MM.1S (cell line): ENCODE results near the gene TTC27.

Experiments
- EZH2phosphoT487 ChIP-seq: fragments of 300-600 bp; sonication (generic); IDR thresholded peaks from 2 replicates; pipeline ENCODE4 v1.6.1; 2018; ENCODE audit warnings: antibody characterized with exemption, low read length
- TF ChIP-seq, protein P1 (sequence below): fragments of 300-600 bp; sonication (generic); IDR thresholded peaks from 2 replicates; pipeline ENCODE4 v1.5.1; 2016; ENCODE audit warnings: antibody characterized with exemption, low read length, mixed read lengths

DNA sequence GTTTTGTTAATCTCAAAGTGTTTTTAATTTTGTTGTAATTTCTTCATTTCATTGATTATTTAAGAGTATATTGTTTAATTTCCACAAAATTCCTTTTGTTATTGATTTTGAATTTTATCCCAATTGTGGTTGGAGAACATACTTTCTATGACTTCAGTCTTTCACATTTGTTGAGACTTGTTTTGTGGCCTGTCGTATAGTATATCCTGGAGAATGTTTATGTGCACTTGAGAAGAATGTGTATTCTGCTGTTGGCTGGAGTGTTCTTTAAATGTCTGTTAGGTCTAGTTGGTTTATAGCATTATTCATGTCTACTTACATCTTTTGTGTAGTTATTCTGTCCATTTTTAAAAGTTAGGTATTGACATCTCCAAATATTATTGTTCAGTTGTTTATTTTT is 120.3 kb downstream of the TTC27 start:
- TF ChIP-seq EZH2phosphoT487 = no peak
- TF ChIP-seq, protein P1, sequence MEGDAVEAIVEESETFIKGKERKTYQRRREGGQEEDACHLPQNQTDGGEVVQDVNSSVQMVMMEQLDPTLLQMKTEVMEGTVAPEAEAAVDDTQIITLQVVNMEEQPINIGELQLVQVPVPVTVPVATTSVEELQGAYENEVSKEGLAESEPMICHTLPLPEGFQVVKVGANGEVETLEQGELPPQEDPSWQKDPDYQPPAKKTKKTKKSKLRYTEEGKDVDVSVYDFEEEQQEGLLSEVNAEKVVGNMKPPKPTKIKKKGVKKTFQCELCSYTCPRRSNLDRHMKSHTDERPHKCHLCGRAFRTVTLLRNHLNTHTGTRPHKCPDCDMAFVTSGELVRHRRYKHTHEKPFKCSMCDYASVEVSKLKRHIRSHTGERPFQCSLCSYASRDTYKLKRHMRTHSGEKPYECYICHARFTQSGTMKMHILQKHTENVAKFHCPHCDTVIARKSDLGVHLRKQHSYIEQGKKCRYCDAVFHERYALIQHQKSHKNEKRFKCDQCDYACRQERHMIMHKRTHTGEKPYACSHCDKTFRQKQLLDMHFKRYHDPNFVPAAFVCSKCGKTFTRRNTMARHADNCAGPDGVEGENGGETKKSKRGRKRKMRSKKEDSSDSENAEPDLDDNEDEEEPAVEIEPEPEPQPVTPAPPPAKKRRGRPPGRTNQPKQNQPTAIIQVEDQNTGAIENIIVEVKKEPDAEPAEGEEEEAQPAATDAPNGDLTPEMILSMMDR = no peak
